Ovary (tissue), 3 donors: ENCODE results near the gene ICA1.

Source experiments
- EP300 ChIP-seq: sonication (generic); formaldehyde crosslinking; IDR thresholded peaks from one replicate; pipeline ENCODE4 v1.6.1; 2017; ENCODE audit warnings: antibody characterized with exemption
- TF ChIP-seq, protein P1 (sequence below), 3 donors: fragments of 450-650 bp in 2 of 3; fragments of 200-600 bp in 1 of 3; IDR thresholded peaks; one replicate each; pipeline versions ENCODE4 v1.5.1 to v1.8.0; 2016 to 2022; ENCODE audit warnings: antibody characterized with exemption in 3 of 3, mild to moderate bottlenecking in 1 of 3
- donor health status: DM: no; HTN: no; CAD: no.

GRCh38 chr7:8085420-8085819 is 176.5 kb downstream of the ICA1 start:
- no peak for TF ChIP-seq EP300
- TF ChIP-seq, protein P1, sequence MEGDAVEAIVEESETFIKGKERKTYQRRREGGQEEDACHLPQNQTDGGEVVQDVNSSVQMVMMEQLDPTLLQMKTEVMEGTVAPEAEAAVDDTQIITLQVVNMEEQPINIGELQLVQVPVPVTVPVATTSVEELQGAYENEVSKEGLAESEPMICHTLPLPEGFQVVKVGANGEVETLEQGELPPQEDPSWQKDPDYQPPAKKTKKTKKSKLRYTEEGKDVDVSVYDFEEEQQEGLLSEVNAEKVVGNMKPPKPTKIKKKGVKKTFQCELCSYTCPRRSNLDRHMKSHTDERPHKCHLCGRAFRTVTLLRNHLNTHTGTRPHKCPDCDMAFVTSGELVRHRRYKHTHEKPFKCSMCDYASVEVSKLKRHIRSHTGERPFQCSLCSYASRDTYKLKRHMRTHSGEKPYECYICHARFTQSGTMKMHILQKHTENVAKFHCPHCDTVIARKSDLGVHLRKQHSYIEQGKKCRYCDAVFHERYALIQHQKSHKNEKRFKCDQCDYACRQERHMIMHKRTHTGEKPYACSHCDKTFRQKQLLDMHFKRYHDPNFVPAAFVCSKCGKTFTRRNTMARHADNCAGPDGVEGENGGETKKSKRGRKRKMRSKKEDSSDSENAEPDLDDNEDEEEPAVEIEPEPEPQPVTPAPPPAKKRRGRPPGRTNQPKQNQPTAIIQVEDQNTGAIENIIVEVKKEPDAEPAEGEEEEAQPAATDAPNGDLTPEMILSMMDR (IDR thresholded peaks at IDR 0.05) = no peak
